Natural killer cell (primary cell): ENCODE measurements around the gene ZC3H4. TPM values are rescaled to one million over a fixed set of nuclear protein-coding genes. Genes with fewer than 3 reads are reported as not detected.

Experiments
- ATAC-seq, 3 donors: fragments of 150-1000 bp in 2 of 3; fragments of 200-7000 bp in 1 of 3; cut with Tn5 transposase; 1 replicate in 1 of 3; 2 replicates in 2 of 3; pipeline ENCODE4 v1.10.0; 2021; ENCODE audit warnings: mild to moderate bottlenecking in 2 of 3, moderate library complexity in 2 of 3
- DNase-seq, 2 donors: peaks; one replicate each; pipeline versions ENCODE4 v3.0.0 to v3.0.0-alpha.2; 2013 to 2021; ENCODE audit warnings: mixed read lengths in 1 of 2
- H3K27ac ChIP-seq: one replicate; pipeline ENCODE4 v1.5.1; 2013; ENCODE audit warnings: mild to moderate bottlenecking, low read length
- H3K27me3 ChIP-seq: one replicate; pipeline ENCODE4 v1.6.1; 2013; ENCODE audit warnings: low read length; ENCODE audit not compliant: control insufficient read depth, insufficient read depth
- H3K36me3 ChIP-seq: one replicate; pipeline ENCODE4 v1.6.1; 2013; ENCODE audit warnings: low read length; ENCODE audit not compliant: control insufficient read depth, insufficient read depth
- H3K4me1 ChIP-seq: one replicate; pipeline ENCODE4 v1.6.1; 2013; ENCODE audit warnings: low read length; ENCODE audit not compliant: control insufficient read depth, insufficient read depth
- H3K4me3 ChIP-seq: one replicate; pipeline ENCODE4 v1.5.1; 2013; ENCODE audit warnings: low read length
- H3K9me3 ChIP-seq: one replicate; pipeline ENCODE4 v1.6.1; 2013; ENCODE audit warnings: low read length; ENCODE audit not compliant: control insufficient read depth, insufficient read depth
- H3K27ac Mint-ChIP-seq, 2 donors: one replicate each; pipeline ENCODE4 v1.8.0; 2022; ENCODE audit warnings: mild to moderate bottlenecking in 2 of 2, mixed read lengths in 2 of 2, moderate library complexity in 1 of 2
- H3K27me3 Mint-ChIP-seq, 2 donors: one replicate each; pipeline ENCODE4 v1.8.0; 2022; ENCODE audit warnings: low read depth in 2 of 2, mixed read lengths in 2 of 2
- H3K36me3 Mint-ChIP-seq: one replicate; pipeline ENCODE4 v1.8.0; 2022; ENCODE audit warnings: mixed read lengths
- H3K4me1 Mint-ChIP-seq, 2 donors: one replicate each; pipeline ENCODE4 v1.8.0; 2022; ENCODE audit warnings: mixed read lengths in 2 of 2
- H3K4me3 Mint-ChIP-seq: one replicate; pipeline ENCODE4 v1.8.0; 2022; ENCODE audit warnings: mild to moderate bottlenecking, moderate library complexity, mixed read lengths
- H3K9me3 Mint-ChIP-seq, 2 donors: one replicate each; pipeline ENCODE4 v1.8.0; 2022; ENCODE audit warnings: mixed read lengths in 2 of 2
- CTCF ChIP-seq: fragments of 200-600 bp; IDR thresholded peaks from one replicate; pipeline ENCODE4 v1.8.0; 2022; ENCODE audit warnings: antibody characterized with exemption
- WGBS: methylation state at CpG from one replicate; pipeline ENCODE4 v1.1.7; 2013; ENCODE audit warnings: missing lambda C conversion rate; ENCODE audit not compliant: insufficient coverage; 5-methylcytosine and 5-hydroxymethylcytosine counted together
- intact Hi-C: fragments of 100-400 bp; cut with micrococcal nuclease; formaldehyde crosslinking; loops from one replicate; pipeline ENCODE4 v1.14.2; 2022
- total RNA-seq, 4 donors: library from RNA; stranded (reverse); fragments of 120-200 nt in 1 of 4; gene quantifications; one replicate each; pipeline versions ENCODE4 v1.2.3 to v1.2.4, GENCODE V29; 2013 to 2022

ZC3H4 gene
- total RNA-seq, 3 donors from 2014 or later (not counting 1 experiment from before 2014, with no cell fraction given): 71.2 to 75.3 (median 73.3) TPM

GRCh38 chr19:47109541-47110375, 3.8 kb downstream of the ZC3H4 start:
- Mint-ChIP-seq H3K4me3 (peak overlapping the region; percentile 99), H3K9me3 (no peaks in the 10 kb centered on the region), H3K27ac (peak overlapping the region; percentile 99 to 100), H3K36me3 (no peaks in the 10 kb centered on the region), H3K4me1 (peaks cover 74 to 77% of the 10 kb centered on the region in 2 donors), H3K27me3 (peaks cover 0 to 4% of the 10 kb centered on the region in 2 donors)
- Histone ChIP-seq H3K27ac (peak overlapping the region; percentile 98), H3K4me1 (peaks cover 35% of the 10 kb centered on the region), H3K36me3 (peaks cover 5% of the 10 kb centered on the region), H3K9me3 (no peaks in the 10 kb centered on the region), H3K4me3 (peak overlapping the region; percentile 83), H3K27me3 (no peaks in the 10 kb centered on the region)
- no peak for TF ChIP-seq CTCF
- ATAC-seq (no peak), DNase-seq (peak in 1 of 2 donors; percentile 63)
- intact Hi-C loops: loop anchor here (5.0 kb wide), 3 partner anchors 32 to 507 kb away; partner anchors contain the start of gene CALM3
- 11% methylated on average over 11 of the region's 15 CpGs for WGBS

GRCh38 chr19:47109177-47109540, 4.4 kb downstream of the ZC3H4 start:
- Histone ChIP-seq H3K4me1 (peaks cover 31% of the 10 kb centered on the region), H3K4me3 (no peak overlapping the region), H3K9me3 (no peaks in the 10 kb centered on the region), H3K36me3 (peaks cover 8% of the 10 kb centered on the region), H3K27ac (peak overlapping the region; percentile 98), H3K27me3 (no peaks in the 10 kb centered on the region)
- intact Hi-C loops: no loop called here
- ATAC-seq (no peak), DNase-seq (no peak)
- Mint-ChIP-seq H3K9me3 (no peaks in the 10 kb centered on the region), H3K27me3 (peaks cover 0 to 4% of the 10 kb centered on the region in 2 donors), H3K36me3 (no peaks in the 10 kb centered on the region), H3K4me1 (peaks cover 72 to 75% of the 10 kb centered on the region in 2 donors), H3K27ac (peak overlapping the region; percentile 99 to 100), H3K4me3 (peak overlapping the region; percentile 99)
- WGBS: 33% methylated on average over 2 of the region's 2 CpGs
- TF ChIP-seq CTCF: no peak

GRCh38 chr19:47107953-47108746, 5.4 kb downstream of the ZC3H4 start:
- Mint-ChIP-seq H3K36me3 (no peaks in the 10 kb centered on the region), H3K4me1 (peaks cover 62 to 69% of the 10 kb centered on the region in 2 donors), H3K27ac (peak overlapping the region; percentile 99 to 100), H3K27me3 (peaks cover 0 to 1% of the 10 kb centered on the region in 2 donors), H3K4me3 (peak overlapping the region; percentile 52), H3K9me3 (no peaks in the 10 kb centered on the region)
- DNase-seq (peak in 1 of 2 donors; percentile 26), ATAC-seq (no peak)
- WGBS: 91% methylated on average over 9 of the region's 9 CpGs
- peaks cover 26% of the 10 kb centered on the region for H3K4me1 ChIP-seq
- H3K27ac ChIP-seq: peak overlapping the region; percentile 44
- H3K9me3 ChIP-seq: no peaks in the 10 kb centered on the region
- no peak overlapping the region for H3K4me3 ChIP-seq
- intact Hi-C loops: no loop called here
- TF ChIP-seq CTCF: no peak
- H3K36me3 ChIP-seq: peaks cover 8% of the 10 kb centered on the region
- no peaks in the 10 kb centered on the region for H3K27me3 ChIP-seq
